Measurements from ENCODE around the gene DYNLT2. TPM values are rescaled to one million over a fixed set of nuclear protein-coding genes. Genes with fewer than 3 reads are reported as not detected.

Gene DYNLT2, protein sequence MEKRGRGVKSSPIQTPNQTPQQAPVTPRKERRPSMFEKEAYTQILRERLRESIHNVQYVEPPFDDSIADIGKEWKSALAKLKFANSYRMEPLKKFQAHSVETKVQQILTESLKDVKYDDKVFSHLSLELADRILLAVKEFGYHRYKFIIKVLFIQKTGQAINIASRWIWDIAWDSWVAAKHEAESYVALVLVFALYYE
- total RNA-seq (2014; rRNA removed; shearing (Covaris generic)) = 0.89 and 1.5 TPM in 2 replicates
- polyA plus RNA-seq (2016; fragmentation: Nextera tagmentation; extraction: Ambion mirVana) = 0.51 and 0.62 TPM in 2 replicates

DNA sequence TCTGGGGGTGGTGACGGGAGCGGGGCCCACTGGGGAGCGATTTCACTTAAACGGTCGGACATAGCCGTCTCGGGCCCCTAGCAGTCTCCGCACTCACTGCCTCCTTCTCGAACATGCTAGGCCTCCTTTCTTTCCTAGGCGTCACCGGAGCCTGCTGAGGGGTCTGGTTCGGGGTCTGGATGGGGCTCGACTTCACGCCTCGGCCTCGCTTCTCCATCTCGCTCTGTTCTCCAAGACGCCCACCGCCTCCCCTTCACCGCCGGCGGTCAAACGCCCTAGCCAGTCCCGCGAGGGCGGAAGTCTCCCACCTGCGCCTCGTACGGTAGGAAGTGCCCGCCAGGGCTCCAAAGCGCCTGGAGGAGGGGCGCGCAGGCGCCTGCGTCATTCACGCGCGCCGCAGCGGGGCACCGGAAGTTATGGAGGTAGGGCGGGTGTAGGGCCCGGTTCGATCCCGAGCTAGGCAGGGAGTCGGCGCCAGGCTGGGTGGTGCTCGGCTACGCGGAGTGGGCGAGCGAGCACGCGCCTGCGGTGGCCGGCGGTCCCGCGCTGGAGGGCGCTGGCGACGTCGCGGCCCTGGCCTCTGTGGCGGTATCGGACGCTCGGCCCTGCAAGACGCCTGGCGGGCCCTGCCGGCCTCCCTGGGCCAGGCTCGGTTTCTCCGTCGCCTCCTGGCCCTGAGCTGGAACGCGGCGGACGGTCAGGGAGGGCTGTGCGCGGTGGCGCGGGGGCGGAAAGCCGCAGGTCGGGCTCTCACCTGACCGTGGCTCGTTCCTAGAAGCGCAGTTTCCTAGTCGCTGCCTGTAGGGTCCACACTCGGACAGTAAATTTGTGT, at the start of gene DYNLT2, which contains the start of gene ERMARD:
TSS of gene DYNLT2 (minus strand) at position 331 of the 832 bp plus-strand sequence. CDS start at position 217, 114 bp downstream.
TSS of gene ERMARD (plus strand) at position 381 of the 832 bp plus-strand sequence. CDS start at position 417, 36 bp downstream.
- no peaks in the 10 kb centered on the region for H4K20me1 ChIP-seq (ENCODE audit: insufficient read depth)
- peaks cover 31% of the 10 kb centered on the region for H3K79me2 ChIP-seq (ENCODE audit: insufficient read depth)
- H3K27me3 ChIP-seq (replicated peaks; ENCODE audit: insufficient read depth) = no peaks in the 10 kb centered on the region
- H3K9me3 ChIP-seq (ENCODE audit: low read depth) = no peaks in the 10 kb centered on the region
- 0 out of 2 replicates have a peak, but pooled peaks cover 4% of the 10 kb centered on the region for H3F3A ChIP-seq (ENCODE audit: insufficient read depth)
- H3K9me2 ChIP-seq (ENCODE audit: insufficient read depth) = no peaks in the 10 kb centered on the region
- in situ Hi-C loops (cut with MboI) = no loop called here
- H3K4me1 ChIP-seq (ENCODE audit: insufficient read depth) = peaks cover 17% of the 10 kb centered on the region
- peak within 1 kb of the TSS; percentile 97 for H3K9ac ChIP-seq
- H3K36me3 ChIP-seq (ENCODE audit: low read depth) = 0 out of 2 replicates have a peak, but pooled peaks cover 4% of the 10 kb centered on the region
- peak within 1 kb of the TSS; percentile 92 for H3K27ac ChIP-seq
- TF ChIP-seq EZH2 (IDR thresholded peaks at IDR 0.05; ENCODE audit: insufficient read depth, poor library complexity, severe bottlenecking) (no peak), EZH2phosphoT487 (IDR thresholded peaks at IDR 0.05; ENCODE audit: insufficient read depth, low read depth) (no peak)
- WGBS, 2 experiments (ENCODE audit: low coverage in 1 of 2, low lambda C conversion rate in 2 of 2, missing lambda C conversion rate in 2 of 2) = 1% methylated on average over 76 to 87 of the region's 90 CpGs
- peak; percentile 97 for DNase-seq
- H3K4me3 ChIP-seq = peak within 1 kb of the TSS; percentile 86
- peak within 1 kb of the TSS; percentile 88 for H2AFZ ChIP-seq
- peak within 1 kb of the TSS; percentile 97 for H3K4me2 ChIP-seq (ENCODE audit: unreplicated experiment)

DNA sequence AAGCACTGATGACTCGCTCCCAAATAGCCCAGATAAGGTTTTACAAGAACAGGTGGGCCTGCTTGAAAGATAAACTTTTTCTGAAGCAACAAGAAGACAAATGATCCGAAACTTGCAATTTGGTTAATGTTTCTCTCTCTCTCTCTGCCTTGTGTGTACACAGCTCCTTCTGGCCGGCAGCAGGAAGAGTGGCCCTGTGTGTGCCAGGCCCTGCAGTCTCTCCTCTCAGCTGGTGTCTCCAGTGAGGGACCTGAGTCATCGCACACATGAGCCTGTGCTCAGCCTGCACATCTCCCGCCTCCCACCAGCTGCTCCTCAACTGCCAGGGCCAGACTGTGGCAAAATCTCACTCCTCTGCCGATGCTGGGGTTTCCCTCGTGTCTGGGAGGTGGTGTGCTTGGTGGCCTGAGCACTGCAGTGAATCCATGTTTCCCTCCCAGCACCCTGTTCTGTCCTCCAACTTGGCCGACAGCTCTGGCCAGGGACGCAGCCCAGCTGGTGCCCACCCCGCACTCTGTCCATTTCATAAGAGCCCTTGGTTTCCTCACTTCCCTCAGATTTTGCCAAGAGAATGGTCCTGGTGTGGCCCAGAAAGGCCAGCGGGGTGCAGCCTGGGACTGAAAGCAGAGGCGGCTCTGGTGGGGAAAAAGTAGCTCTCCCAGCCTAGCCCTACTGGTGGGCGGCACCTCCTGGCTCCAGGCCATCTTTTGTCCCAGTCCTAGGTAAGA, 49.5 kb upstream of the DYNLT2 start:
- Histone ChIP-seq H3K36me3 (ENCODE audit: low read depth) (no peaks in the 10 kb centered on the region), H3K9me3 (ENCODE audit: low read depth) (no peaks in the 10 kb centered on the region), H3K9ac (no peak overlapping the region), H3K27ac (no peak overlapping the region), H3K27me3 (replicated peaks; ENCODE audit: insufficient read depth) (peaks cover 28% of the 10 kb centered on the region), H3F3A (ENCODE audit: insufficient read depth) (peaks cover 6% of the 10 kb centered on the region; the same call in 1 of the 2 replicates), H3K4me3 (no peak overlapping the region), H4K20me1 (ENCODE audit: insufficient read depth) (no peaks in the 10 kb centered on the region), H3K9me2 (ENCODE audit: insufficient read depth) (no peaks in the 10 kb centered on the region), H3K4me1 (ENCODE audit: insufficient read depth) (peaks cover 5% of the 10 kb centered on the region; the same call in 1 of the 2 replicates), H2AFZ (no peak overlapping the region; the same call in 1 of the 2 replicates), H3K79me2 (ENCODE audit: insufficient read depth) (no peaks in the 10 kb centered on the region), H3K4me2 (ENCODE audit: unreplicated experiment) (peak overlapping the region; percentile 22)
- TF ChIP-seq EZH2 (IDR thresholded peaks at IDR 0.05; ENCODE audit: insufficient read depth, poor library complexity, severe bottlenecking) = no peak
- no peak for TF ChIP-seq EZH2phosphoT487 (IDR thresholded peaks at IDR 0.05; ENCODE audit: insufficient read depth, low read depth)
- in situ Hi-C loops (cut with MboI) = no loop called here
- WGBS, 2 experiments (ENCODE audit: low coverage in 1 of 2, low lambda C conversion rate in 2 of 2, missing lambda C conversion rate in 2 of 2) = 29 to 32% methylated on average over 13 of the region's 13 CpGs
- DNase-seq = peak; percentile 85

DNA sequence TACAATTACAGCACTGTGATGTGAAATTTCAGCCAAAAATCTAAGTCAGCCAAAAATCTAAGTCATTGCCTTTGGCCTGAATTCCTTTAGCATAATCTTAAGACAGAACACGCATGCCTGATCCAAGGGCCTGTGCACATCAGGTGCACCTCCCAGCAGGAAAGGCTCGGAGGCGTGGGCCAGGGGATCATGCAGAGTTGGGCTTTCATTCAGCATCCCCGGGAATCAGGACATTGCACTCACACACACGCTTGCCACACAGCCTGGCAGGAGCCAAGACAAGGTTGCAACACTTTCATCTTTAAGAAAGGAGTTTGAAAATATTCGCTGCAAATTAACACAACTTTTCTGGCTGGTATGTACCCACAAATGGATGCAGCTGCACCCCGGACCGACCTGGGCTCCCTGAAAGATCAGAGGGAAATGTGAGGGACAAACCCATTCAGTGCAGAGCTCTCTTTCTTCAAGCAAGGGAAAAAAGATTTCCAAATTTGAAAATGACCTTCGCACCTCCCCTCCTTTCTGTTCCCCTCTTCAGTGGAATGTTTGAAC, 48.8 kb upstream of the DYNLT2 start:
- Histone ChIP-seq H3K4me2 (ENCODE audit: unreplicated experiment) (peak overlapping the region; percentile 22), H3K79me2 (ENCODE audit: insufficient read depth) (no peaks in the 10 kb centered on the region), H3K27ac (no peak overlapping the region), H3K9ac (no peak overlapping the region), H3K27me3 (replicated peaks; ENCODE audit: insufficient read depth) (peaks cover 21% of the 10 kb centered on the region), H3F3A (ENCODE audit: insufficient read depth) (peaks cover 6% of the 10 kb centered on the region; the same call in 1 of the 2 replicates), H4K20me1 (ENCODE audit: insufficient read depth) (no peaks in the 10 kb centered on the region), H3K9me2 (ENCODE audit: insufficient read depth) (no peaks in the 10 kb centered on the region), H3K9me3 (ENCODE audit: low read depth) (no peaks in the 10 kb centered on the region), H2AFZ (no peak overlapping the region), H3K4me3 (no peak overlapping the region), H3K36me3 (ENCODE audit: low read depth) (no peaks in the 10 kb centered on the region), H3K4me1 (ENCODE audit: insufficient read depth) (peaks cover 5% of the 10 kb centered on the region; the same call in 1 of the 2 replicates)
- peak; percentile 44 for DNase-seq
- 33 to 36% methylated on average over 9 of the region's 9 CpGs for WGBS, 2 experiments (ENCODE audit: low coverage in 1 of 2, low lambda C conversion rate in 2 of 2, missing lambda C conversion rate in 2 of 2)
- in situ Hi-C loops (cut with MboI) = no loop called here
- TF ChIP-seq EZH2phosphoT487 (IDR thresholded peaks at IDR 0.05; ENCODE audit: insufficient read depth, low read depth) = no peak
- TF ChIP-seq EZH2 (IDR thresholded peaks at IDR 0.05; ENCODE audit: insufficient read depth, poor library complexity, severe bottlenecking) = no peak

Data from GM23248 (cell line).